HG03558 (cell line): ENCODE data around the gene CD34.
"Not testable (repeated sequence)": the region's sequence is repeated elsewhere in the genome, so short reads cannot be mapped to it uniquely, and the experiment has no call there.

Experiments
- ATAC-seq: cut with Tn5 transposase; IDR thresholded peaks from one replicate; pipeline ENCODE4 v1.9.1; 2021; ENCODE audit warnings: moderate number of reproducible peaks; ENCODE audit not compliant: unreplicated experiment; ENCODE audit errors: extremely low read depth

CD34 gene

GRCh38 chr1:207933205-207933800, 22.4 kb upstream of the CD34 start:
- ATAC-seq = no peak

- ATAC-seq = no peak
These were observed 16.1 kb upstream of the CD34 start for GRCh38 chr1:207926984-207927383.

- not testable (repeated sequence) for ATAC-seq
These were observed 15.0 kb upstream of the CD34 start for GRCh38 chr1:207925969-207926368.

- no peak for ATAC-seq
These were observed 14.3 kb upstream of the CD34 start for GRCh38 chr1:207925210-207925609.

GRCh38 chr1:207923561-207923960, 12.6 kb upstream of the CD34 start:
- no peak for ATAC-seq

GRCh38 chr1:207923121-207923520, 12.2 kb upstream of the CD34 start:
- ATAC-seq = no peak

GRCh38 chr1:207922554-207922953, 11.6 kb upstream of the CD34 start:
- no peak for ATAC-seq

GRCh38 chr1:207921321-207921720, 10.4 kb upstream of the CD34 start:
- ATAC-seq = no peak

GRCh38 chr1:207920444-207921021, 9.6 kb upstream of the CD34 start:
- no peak for ATAC-seq

- no peak for ATAC-seq
These were observed 8.7 kb upstream of the CD34 start for GRCh38 chr1:207919523-207920170.

GRCh38 chr1:207918581-207918980, 7.7 kb upstream of the CD34 start:
- ATAC-seq = no peak

GRCh38 chr1:207918011-207918410, 7.1 kb upstream of the CD34 start:
- ATAC-seq = no peak

- ATAC-seq = no peak
These were observed 6.2 kb upstream of the CD34 start for GRCh38 chr1:207917080-207917479.

- ATAC-seq = no peak
These were observed 3.0 kb upstream of the CD34 start for GRCh38 chr1:207913951-207914350.

GRCh38 chr1:207911856-207912760, 1.2 kb upstream of the CD34 start:
- ATAC-seq = no peak

- ATAC-seq = no peak
These were observed 1.2 kb downstream of the CD34 start for GRCh38 chr1:207909687-207910086.

GRCh38 chr1:207908107-207908734, 2.7 kb downstream of the CD34 start:
- ATAC-seq = no peak

GRCh38 chr1:207904391-207904790, 6.5 kb downstream of the CD34 start:
- no peak for ATAC-seq

GRCh38 chr1:207903767-207904166, 7.2 kb downstream of the CD34 start:
- no peak for ATAC-seq

- no peak for ATAC-seq
These were observed 7.9 kb downstream of the CD34 start for GRCh38 chr1:207903053-207903452.
